D341Med (cell line): ENCODE data around the gene LIMS1.
"Not testable (repeated sequence)": the region's sequence is repeated elsewhere in the genome, so short reads cannot be mapped to it uniquely, and the experiment has no call there.

Source experiments
- DNase-seq: peaks from one replicate; pipeline ENCODE4 v3.0.0; 2012; ENCODE audit warnings: low spot score

The LIMS1 gene

DNA sequence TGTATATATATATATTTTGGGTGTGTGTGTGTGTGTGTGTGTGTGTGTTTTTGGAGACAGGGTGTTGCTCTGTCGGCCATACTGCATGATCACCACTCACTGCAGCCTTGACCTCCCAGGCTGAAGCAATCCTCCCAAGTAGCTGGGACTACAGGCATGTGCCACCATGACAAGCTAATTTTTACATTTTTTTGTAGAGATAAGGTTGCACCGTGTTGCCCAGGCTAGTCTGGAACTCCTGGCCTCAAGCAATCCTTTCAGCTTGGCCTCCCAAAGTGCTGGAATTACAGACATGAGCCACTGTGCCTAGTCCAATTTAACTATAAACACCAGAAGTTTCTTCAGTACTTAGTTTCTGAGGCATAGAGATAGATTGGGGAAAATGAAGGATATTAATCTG is 18.3 kb downstream of the LIMS1 start:
- no peak for DNase-seq

DNA sequence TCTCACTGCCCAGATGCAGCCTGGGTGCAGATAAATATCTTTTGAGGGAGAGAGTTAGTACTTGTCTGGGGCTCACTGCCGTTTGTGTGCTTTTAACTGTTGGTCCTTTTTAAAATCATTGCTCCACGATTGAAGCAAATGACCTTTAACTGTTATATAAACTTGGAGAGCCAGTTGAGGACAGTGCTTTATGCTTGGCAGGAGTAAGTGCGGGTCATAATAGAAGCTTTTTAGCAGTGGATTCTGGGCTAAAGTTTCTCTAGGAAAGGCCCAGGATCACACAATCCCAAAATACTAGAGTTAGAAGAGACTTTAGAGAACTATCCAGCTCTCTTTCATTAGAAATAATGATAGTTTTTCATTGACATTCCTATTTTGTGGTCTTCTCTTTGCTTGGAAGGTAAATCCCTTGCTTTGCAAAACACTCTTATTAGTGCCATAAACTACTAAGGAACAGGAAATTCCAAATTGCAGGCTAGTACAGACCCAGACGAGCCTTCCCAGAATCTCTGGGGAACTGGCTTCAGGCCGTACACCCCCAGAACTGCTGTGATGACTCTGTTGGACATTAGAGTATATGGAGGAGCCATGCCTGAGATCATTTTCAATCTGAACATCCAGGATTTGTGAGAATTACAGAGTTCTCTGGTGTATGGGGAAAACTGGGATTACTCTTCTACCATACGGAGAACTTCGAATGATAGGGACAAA is 19.1 kb downstream of the LIMS1 start:
- DNase-seq: no peak

DNA sequence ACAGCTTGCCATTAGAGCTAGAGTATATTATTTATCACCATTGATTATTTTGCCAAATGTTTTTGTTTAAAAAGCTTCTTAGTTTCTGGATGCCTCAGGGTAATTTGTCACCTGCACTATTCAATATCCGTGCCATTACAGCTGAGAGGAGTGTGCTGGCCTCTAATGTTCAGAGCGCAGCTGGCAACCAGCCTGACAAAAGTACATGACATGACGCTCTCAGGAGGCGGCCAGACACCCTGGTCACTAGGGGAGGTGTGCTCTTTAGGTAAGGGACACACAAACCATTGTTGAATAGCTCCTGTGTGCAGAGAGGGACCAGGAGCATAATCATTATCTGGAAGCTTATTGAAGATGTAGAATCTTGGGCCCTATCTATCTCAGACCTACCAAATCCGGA is 20.3 kb downstream of the LIMS1 start:
- no peak for DNase-seq

DNA sequence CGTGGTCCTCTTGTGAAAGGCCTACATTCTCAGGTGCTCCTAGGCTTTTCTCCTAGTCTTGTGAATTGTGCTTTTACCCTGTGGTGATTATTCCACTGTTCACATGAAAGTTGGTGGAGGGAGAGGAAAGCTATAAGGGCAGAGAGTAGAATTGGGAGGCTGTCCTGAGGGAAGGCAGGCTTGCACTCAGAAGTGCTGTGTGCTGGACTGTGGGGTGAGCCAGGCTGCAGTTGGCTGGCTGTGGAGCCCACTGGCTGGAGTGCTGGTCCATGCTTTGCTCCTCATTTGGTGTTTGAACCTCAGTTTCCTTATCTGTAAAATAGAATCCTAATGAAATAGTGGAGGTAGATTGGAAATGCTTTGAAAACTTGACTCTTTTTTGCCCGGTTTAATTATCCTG is 21.3 kb downstream of the LIMS1 start:
- no peak for DNase-seq

- not testable (repeated sequence) for DNase-seq
Observed at GRCh38 chr2:108556581-108556980, 22.3 kb downstream of the LIMS1 start.

GRCh38 chr2:108560241-108560811 is 26.1 kb downstream of the LIMS1 start:
- DNase-seq: no peak

DNA sequence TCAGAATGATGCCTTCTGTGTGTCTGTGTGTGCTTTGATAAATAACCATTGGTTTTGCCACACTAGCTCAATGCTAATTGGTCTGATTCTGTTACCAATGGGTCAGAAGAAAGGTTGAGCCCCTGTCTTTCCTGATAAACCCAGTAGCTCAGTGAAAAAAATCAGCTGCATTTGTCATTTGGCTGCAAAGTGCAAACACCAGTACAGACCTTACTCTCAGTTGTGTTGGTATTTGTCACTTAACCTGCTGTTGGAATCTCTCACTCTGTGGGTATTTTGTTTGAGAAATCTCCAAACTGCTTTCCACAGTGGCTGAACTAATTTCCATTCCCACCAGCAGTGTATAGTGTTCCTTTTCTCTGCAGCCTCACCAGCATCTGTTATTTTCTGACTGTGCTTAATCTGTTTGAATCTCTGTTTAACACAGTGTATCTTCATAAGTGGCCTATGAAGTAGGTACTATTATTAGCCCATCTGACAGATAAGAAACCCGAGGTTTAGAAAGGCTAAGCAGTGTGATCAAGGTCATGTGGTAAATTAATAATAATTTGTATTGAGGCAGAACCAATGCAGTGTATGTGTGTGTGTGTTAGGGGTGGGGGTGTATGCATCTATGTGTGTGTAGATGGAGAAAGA is 26.7 kb downstream of the LIMS1 start:
- DNase-seq: no peak

DNA sequence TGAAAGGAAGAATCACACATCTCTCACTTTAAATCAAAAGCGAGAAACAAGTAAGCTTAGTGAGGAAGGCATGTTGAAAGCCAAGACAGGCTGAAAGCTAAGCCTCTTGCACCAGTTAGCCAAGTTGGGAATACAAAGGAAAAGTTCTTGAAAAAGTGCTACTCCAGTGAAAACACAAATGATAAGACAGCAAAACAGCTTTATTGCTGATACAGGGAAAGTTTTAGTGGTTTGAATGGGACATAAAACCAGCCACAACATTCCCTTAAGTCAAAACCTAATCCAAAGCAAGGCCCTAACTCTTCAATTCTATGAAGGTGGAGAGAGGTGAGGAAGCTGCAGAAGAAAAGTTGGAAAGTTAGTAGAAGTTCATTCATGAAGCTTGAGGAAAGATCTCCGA is 28.0 kb downstream of the LIMS1 start:
- DNase-seq: no peak

- DNase-seq: no peak
Observed at GRCh38 chr2:108564510-108564909, 30.2 kb downstream of the LIMS1 start.

GRCh38 chr2:108565778-108566375 is 31.6 kb downstream of the LIMS1 start:
- DNase-seq: peak; percentile 68

- DNase-seq: no peak
Observed at GRCh38 chr2:108570416-108570815, 36.1 kb downstream of the LIMS1 start.

DNA sequence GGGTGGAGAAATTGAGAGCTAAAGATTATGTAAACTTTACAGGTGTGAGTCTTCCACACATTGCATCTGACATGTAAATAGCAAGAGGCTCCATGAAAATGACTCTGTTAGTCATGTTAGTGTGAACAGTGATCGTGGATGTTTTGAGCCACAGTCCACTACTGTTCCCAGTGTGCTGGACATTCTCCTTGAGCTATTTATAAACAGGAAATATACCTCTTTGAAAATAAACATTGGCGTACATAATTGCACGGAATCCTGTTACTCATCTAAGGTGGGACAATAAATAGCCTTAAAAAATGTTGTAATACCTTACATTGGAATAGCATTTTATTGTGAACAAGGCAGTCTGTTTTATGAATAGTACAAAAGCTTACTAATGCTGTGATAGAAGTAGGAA is 37.0 kb downstream of the LIMS1 start:
- DNase-seq: no peak

- no peak for DNase-seq
Observed at GRCh38 chr2:108573061-108573460, 38.8 kb downstream of the LIMS1 start.

DNA sequence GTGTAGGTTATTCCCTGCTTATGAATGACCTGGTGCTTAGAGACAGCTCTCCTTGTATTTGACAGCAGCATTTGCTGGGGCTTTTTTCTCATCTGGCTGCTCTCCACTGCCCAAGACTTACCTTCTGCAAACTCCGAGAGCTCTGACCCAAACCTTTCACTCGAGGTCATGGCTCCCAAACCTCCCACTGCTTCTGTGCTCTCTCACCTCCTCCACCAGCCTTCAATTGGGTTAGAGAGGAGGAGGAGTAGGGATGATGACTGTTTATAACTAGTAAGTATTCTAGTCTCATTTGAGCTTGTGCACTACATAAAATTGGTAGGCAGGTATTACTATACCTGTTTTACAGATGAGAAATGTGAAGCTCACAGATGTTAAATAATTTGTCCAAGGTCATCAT is 40.1 kb downstream of the LIMS1 start:
- no peak for DNase-seq

GRCh38 chr2:108575132-108575966 is 41.1 kb downstream of the LIMS1 start:
- no peak for DNase-seq

- DNase-seq: no peak
Observed at GRCh38 chr2:108577099-108577498, 42.8 kb downstream of the LIMS1 start.

DNA sequence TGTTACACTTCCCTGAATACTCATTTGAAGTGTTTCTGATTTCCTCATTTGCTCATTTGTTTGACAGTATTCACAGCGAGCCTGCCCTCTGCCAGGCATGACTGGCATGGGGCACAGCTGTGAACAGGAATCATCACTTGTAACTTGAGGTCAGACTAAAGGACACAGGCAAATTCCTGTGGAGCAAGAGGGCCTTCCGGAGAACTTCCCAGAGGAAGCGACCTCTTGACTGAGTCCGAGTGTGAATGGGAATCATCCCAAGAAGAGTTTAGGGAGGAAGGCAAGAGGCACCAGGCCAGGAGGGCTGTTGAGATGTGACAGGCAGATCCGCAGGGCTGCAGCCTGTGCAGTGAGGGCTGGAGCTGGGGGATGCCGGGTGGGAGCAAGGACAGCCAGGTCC is 45.4 kb downstream of the LIMS1 start:
- DNase-seq: no peak

DNA sequence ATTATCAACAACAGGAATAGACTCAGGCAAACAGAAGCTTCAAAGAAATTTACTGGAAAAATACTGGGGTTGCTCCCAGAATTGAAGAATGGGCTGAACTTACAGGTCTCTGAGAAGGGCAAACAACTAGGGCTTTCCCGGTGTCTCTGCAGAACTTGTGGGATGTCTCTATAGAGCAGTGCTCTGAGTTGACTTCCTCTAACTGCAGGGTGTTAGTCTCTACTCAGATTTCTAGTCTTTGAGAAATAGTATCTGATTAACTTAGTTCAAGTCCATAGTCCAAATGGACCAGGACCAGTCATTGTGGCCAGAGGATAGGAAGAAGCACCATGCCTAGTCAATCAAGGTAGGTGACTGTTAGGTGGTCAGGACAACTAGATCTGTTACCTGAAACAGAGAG is 45.8 kb downstream of the LIMS1 start:
- DNase-seq: no peak

DNA sequence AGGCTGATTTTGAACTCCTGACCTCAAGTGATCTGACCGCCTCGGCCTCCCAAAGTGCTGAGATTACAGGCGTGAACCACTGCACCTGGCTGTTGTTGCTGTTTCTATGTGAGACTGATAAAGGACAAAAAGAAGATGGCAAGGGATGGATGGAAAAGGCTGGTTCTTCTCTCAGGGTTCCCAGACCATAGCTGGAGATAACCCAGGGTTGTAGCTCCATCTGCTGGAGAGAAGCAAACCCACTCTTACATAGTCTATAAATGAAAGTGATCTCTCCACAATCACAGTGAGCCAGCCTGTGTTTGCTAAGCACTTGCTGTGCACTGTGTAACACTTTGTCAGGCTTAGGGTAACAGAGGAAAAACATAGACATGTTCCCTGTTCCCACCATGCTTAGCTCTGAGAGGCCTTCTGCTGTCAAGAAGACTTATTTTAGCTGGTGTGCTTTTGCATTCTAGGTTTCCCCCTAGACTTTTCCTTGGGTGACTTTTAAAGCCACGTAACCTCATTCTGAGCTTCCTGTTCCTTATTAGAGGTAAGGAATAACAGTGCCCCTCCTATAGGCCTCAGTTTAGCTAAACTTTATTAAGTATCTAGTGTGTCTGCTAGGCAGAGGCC is 49.7 kb downstream of the LIMS1 start:
- DNase-seq: peak; percentile 70

DNA sequence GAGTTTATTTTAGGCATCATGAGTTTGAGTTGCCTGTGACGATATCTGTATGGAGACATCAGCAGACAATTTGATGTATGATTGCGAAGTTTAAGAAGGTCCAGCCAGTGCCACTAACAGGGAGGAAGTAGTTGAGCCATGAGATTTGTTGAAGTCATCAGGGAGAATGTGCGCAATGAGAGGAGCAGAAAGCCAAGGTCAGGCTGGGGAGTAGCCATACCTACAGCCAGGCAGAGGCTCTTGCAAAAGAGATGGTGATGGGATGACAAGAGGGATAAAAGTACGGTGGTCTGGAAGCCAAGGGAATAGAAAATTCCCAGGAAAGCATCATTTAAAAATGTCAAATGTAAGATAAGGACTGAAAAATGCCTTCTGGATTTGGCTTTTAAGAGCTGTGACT is 51.2 kb downstream of the LIMS1 start:
- DNase-seq: no peak

GRCh38 chr2:108586116-108586515 is 51.8 kb downstream of the LIMS1 start:
- DNase-seq: no peak

DNA sequence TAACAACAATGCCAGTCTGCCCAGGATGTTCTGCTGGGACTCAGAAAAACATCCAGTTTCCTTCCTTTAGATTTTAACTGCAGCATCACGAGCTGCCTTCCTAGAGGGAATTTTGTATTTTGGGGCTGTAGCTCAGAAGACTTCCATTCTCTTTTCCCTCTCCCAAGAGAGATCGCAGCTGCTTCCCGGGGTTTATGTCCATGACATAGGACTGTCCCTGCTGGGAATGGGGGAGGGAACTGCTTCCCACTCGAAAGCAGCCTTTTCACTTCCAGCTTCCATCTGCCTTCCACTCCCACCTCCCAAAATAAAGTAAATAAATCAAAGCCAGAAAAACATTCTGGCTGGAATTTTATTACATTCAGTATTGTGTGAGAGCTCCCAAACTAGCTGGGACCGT is 52.4 kb downstream of the LIMS1 start:
- no peak for DNase-seq
